BE2C (cell line): ENCODE data around the gene PPP2R5D.
"Not testable (repeated sequence)": the region's sequence is repeated elsewhere in the genome, so short reads cannot be mapped to it uniquely, and the experiment has no call there.

ENCODE experiments used
- DNase-seq: peaks from one replicate; pipeline ENCODE4 v3.0.0-alpha.2; 2020
- H3K27me3 ChIP-seq: fragments of 250-450 bp; sonication (Bioruptor Pico); 2 replicates; pipeline ENCODE4 v1.5.1; 2020; ENCODE audit warnings: mild to moderate bottlenecking
- H3K36me3 ChIP-seq: fragments of 250-450 bp; sonication (Bioruptor Pico); 2 replicates; pipeline ENCODE4 v1.5.1; 2020; ENCODE audit warnings: mild to moderate bottlenecking
- H3K4me1 ChIP-seq: fragments of 250-450 bp; sonication (Bioruptor Pico); 2 replicates; pipeline ENCODE4 v1.5.1; 2020
- H3K4me3 ChIP-seq: 2 replicates; pipeline ENCODE4 v1.5.1; 2011; ENCODE audit warnings: low read depth, low read length
- H3K9me3 ChIP-seq: fragments of 250-450 bp; sonication (Bioruptor Pico); 2 replicates; pipeline ENCODE4 v1.5.1; 2020
- CTCF ChIP-seq: IDR thresholded peaks from 2 replicates; pipeline ENCODE4 v1.5.1; 2012; ENCODE audit warnings: mild to moderate bottlenecking, low read depth, low read length

Gene PPP2R5D

GRCh38 chr6:42996513-42996912 is 12.1 kb downstream of the PPP2R5D start:
- Histone ChIP-seq H3K4me1 (no peaks in the 10 kb centered on the region), H3K27me3 (no peaks in the 10 kb centered on the region), H3K36me3 (no peaks in the 10 kb centered on the region; the same call in 1 of the 2 replicates), H3K4me3 (no peak overlapping the region), H3K9me3 (no peaks in the 10 kb centered on the region)
- DNase-seq = no peak
- TF ChIP-seq CTCF = no peak

- DNase-seq, H3K9me3 ChIP-seq, H3K4me3 ChIP-seq, H3K27me3 ChIP-seq, H3K36me3 ChIP-seq, H3K4me1 ChIP-seq: not testable (repeated sequence)
Measured at GRCh38 chr6:42998205-42998604, 13.8 kb downstream of the PPP2R5D start.

GRCh38 chr6:43001843-43002242 is 17.5 kb downstream of the PPP2R5D start:
- no peaks in the 10 kb centered on the region for H3K9me3 ChIP-seq
- no peaks in the 10 kb centered on the region for H3K27me3 ChIP-seq
- no peak overlapping the region for H3K4me3 ChIP-seq
- no peak for TF ChIP-seq CTCF
- H3K4me1 ChIP-seq = no peaks in the 10 kb centered on the region
- no peak for DNase-seq
- H3K36me3 ChIP-seq = peaks cover 3% of the 10 kb centered on the region; the same call in 1 of the 2 replicates

- Histone ChIP-seq H3K9me3 (no peaks in the 10 kb centered on the region), H3K36me3 (peaks cover 41% of the 10 kb centered on the region), H3K4me1 (no peaks in the 10 kb centered on the region), H3K27me3 (no peaks in the 10 kb centered on the region), H3K4me3 (no peak overlapping the region)
- TF ChIP-seq CTCF = no peak
- DNase-seq = no peak
Measured at GRCh38 chr6:43005844-43006243, 21.5 kb downstream of the PPP2R5D start.

GRCh38 chr6:43006251-43006650 is 21.9 kb downstream of the PPP2R5D start:
- no peaks in the 10 kb centered on the region for H3K4me1 ChIP-seq
- no peak for DNase-seq
- H3K27me3 ChIP-seq = no peaks in the 10 kb centered on the region
- no peak overlapping the region for H3K4me3 ChIP-seq
- H3K36me3 ChIP-seq = peaks cover 45% of the 10 kb centered on the region
- H3K9me3 ChIP-seq = no peaks in the 10 kb centered on the region
- TF ChIP-seq CTCF = no peak

- DNase-seq = no peak
- Histone ChIP-seq H3K27me3 (no peaks in the 10 kb centered on the region), H3K4me1 (no peaks in the 10 kb centered on the region), H3K9me3 (no peaks in the 10 kb centered on the region), H3K4me3 (no peak overlapping the region), H3K36me3 (peaks cover 50% of the 10 kb centered on the region)
- no peak for TF ChIP-seq CTCF
Measured at GRCh38 chr6:43007126-43007525, 22.8 kb downstream of the PPP2R5D start.

- peaks cover 50% of the 10 kb centered on the region for H3K36me3 ChIP-seq
- H3K9me3 ChIP-seq = no peaks in the 10 kb centered on the region
- H3K4me1 ChIP-seq = no peaks in the 10 kb centered on the region
- peak; percentile 76 for DNase-seq
- peak; percentile 71 for TF ChIP-seq CTCF
- no peak overlapping the region for H3K4me3 ChIP-seq
- no peaks in the 10 kb centered on the region for H3K27me3 ChIP-seq
Measured at GRCh38 chr6:43009124-43009523, 24.8 kb downstream of the PPP2R5D start.
